T-helper 22 cell (primary cell): ENCODE measurements around the gene PGBD1.

Experiments
- DNase-seq: peaks from one replicate; pipeline ENCODE4 v3.0.0-alpha.2; 2020; ENCODE audit warnings: low read depth

PGBD1 gene

GRCh38 chr6:28335564-28336283 lies 54.4 kb downstream of the PGBD1 start, which contains the start of gene ZSCAN31:
ZSCAN31 (minus strand) TSS chr6:28336148; CDS start chr6:28329683, 6,465 bp downstream.
- DNase-seq = peak; percentile 71

DNA sequence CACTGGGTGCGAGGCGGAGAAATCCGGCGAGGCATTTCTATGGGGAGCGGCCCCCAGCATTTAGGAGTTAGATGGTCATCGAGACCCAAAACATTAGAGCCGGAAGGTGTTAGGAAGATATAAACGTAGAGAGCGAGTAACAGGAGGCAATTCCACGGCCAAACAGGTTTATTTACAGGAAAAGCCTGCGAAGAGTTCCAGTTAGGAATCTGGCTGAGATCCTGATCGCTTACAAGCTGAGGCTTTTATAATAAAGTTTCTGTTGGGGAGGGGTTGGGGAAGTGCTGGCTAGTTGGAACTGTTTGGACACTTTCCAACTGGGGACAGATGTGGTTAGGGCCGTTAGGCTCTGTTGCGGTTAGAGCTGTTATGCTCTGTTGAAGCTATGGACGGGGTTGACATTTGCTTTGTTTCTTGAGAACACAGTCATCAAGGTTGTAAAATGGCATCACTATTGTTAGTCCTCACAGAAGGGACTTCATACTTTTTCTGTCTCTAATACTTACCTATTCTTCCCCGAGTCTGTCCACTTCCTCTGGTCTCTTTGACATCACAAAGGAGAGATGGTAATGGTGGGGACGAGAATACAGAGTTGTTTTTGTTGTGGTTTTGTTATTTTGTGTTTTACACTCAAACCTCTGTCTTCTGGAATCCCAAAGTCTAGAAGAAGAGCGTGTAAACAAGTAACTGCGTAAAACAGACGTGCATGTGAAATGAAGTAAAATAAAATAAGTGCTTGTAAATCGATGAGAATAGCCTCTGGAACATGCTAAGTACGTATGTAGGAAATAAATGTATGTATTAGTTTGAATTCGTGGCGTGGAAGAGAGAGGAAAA lies 55.1 kb downstream of the PGBD1 start:
- DNase-seq = no peak

DNA sequence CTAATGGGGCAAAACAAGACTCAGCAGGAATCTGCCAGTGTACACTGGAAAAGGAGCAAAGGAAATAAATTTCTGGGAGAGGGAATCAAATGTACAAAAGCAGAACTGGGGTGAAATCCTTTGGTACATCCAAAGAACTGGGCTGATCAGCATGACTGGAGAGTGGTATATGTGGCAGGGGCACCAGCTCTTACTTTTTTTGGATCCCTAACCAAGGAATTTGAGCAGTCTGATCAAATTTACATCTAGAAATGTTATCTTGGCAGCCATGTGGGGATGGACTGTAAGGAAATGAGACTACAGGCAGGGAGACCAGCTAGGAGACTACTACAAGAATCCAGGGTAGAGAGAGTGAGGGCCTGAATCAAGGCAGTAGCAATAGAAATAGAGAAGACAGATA lies 55.7 kb downstream of the PGBD1 start:
- no peak for DNase-seq

GRCh38 chr6:28340310-28341095 lies 59.1 kb downstream of the PGBD1 start:
- DNase-seq = no peak

DNA sequence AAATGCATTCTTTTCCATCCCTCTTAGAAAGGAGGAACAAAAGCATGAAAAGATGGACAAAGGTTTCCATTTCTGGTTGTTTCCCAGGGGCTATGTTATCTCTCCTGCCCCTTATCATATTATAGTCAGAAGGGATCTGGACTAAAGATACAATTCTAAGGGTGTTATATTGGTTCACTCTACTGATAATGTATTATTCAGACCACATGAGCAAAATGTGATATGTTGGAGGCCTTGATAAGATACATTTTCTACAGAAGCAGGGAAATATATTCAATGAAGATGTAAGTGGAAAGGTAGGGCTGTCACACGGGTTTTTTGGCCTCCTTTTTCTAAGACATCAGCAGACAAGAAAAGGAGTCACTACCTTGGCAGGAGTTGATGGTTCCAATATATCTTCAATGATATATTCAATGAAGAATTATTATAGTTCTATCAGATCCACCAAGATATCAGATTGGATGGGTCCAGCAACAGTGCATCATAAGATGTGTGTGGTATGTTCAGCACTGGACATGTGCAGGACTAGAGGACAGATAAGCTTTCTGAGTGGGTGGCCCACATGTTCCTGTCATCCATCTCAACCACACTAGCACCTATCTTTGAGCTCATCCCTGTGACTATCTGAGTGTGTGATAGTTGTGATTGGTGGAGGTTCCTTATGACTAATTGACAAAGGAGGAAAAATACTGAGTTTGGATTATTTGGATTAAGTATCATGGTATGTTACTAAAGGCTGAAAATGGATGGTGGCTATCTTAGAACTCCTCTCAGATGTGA lies 62.7 kb downstream of the PGBD1 start:
- no peak for DNase-seq

- DNase-seq = no peak
Observed at GRCh38 chr6:28345201-28345600, 63.8 kb downstream of the PGBD1 start.

- no peak for DNase-seq
Observed at GRCh38 chr6:28347119-28347518, 65.7 kb downstream of the PGBD1 start.

GRCh38 chr6:28349344-28349891 lies 68.0 kb downstream of the PGBD1 start:
- DNase-seq = no peak

DNA sequence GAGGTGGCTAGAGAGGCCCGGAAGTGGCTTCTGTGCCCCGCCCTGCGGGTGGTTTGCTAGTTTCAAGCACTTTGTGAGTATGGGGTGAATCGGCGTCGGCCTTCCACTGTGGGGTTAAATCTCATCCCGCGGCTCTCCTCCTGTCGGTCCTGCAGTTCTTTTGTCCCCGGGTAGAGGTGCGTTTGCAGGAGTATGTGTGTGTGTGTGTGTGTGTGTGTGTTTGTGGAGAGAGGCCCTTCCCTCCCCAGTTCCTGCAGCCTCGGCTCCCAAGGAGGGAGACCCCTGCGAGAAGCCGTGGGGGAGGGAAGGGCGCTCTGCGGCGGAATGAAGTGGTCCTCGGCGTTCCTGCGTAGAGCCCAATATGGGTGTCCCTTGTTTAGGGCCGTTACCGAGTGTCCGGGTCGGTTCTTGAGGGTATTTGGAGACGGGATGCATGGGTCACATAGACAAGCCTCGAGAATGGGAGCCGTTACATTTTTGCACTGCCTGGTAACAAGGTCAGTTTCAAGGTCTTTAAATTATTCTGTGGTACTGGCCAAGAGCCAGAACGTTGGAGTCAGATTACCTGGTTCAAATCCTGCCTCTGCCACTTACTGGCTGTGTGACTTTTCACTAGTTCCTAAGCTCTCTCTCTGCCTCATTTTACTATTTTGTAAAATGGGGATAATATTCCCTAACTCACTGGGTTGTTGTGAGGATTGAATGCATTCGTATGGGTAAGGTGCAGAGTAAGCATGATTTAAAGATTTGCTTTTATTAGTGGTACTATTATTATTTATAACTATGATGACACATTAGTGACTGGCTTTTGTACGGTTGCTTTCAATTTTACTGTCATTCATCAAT lies 68.7 kb downstream of the PGBD1 start, which contains the start of gene ZKSCAN3:
Gene ZKSCAN3 (plus strand): TSS at position 56 of the 846 bp plus-strand sequence. CDS start 9,640 bp downstream, outside the sequence.
- peak; percentile 60 for DNase-seq

DNA sequence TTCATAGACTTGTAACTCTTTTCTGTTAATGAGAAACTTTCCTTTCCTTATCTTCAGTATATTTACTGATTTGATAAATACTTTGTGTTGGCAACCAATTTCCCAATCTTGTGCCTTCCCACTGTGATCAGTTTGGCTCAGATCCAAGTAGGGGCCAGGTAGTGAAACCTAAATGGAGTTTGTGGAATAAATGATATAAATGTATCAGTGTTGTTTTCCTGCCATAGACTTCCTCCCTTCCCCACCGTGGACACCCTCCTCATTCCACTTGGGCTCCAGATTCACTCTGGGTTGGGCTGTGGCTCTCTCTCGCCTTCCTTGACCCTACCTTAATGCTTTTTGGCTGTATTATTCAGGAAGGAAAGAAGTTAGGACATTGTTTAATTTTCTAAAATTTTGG lies 69.7 kb downstream of the PGBD1 start:
- no peak for DNase-seq

GRCh38 chr6:28351493-28351925 lies 70.1 kb downstream of the PGBD1 start:
- no peak for DNase-seq
